DMS53 (cell line): ENCODE data around the gene FOSL2.

ENCODE experiments used
- DNase-seq: peaks from one replicate; lab custom pipeline; 2025; lab: John Stamatoyannopoulos, UW

Gene FOSL2

DNA sequence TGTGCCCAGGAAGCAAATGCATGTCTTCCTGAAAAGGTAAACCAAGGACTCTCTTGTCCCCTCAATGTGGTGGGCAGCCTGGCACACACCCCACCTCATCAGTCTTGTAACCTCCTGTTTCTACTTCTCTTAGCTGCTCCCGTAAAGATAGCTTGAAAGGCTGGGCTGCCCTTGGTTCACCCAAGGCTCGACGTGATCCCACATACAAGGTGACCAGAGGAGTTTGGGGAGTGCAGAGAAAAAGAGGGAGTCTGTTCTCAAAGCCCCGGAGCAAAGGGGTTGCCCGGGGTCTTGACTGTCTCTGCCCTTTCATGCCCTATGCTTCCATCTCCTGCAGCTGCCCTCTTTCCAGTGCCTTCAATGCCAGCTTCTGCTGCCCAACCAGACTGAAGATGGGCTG lies 18.3 kb upstream of the FOSL2 start:
- DNase-seq, result no peak

GRCh38 chr2:28375236-28375635 lies 17.4 kb upstream of the FOSL2 start:
- no peak for DNase-seq

DNA sequence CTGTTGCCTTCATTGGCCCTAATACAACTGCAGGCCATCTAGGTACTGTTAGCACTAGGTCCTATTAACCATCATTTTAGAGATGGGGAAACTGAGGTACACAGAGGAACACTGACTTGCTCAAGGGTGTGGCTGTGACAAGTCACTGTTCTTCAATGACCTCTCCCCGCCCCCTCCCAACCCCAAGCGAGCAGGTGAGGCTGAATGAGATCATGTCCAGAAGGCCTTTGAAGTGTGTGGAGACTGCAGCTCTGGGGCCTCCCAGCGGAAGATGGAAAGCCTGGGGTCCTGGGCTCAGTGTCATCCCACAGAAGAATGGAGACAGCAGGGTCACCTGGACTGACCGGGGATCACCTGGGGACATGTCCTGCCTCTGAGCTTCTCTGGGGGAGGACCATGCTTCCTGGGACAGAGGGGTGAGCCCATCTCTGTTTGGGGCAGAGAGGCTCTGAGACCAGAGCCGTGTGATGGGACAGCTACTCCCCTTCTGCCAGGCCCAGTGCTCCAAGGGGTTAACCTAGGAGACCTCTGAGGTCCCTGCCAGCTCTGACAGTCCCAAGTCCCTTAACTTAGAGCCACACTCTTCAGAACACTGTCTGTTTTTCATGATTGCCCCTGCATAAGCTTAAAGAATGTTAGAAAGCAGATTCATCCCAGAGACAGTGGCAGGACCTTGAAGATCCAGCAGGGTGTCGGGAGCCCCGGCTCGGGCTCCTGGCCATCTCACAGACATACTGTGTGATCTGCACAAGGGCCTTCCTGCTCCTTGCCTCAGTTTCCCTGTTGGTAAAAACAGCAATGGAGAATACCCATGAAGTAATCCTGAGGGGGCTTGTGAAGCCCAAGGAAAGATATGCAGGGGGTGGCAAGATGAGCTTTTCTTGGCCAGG lies 16.7 kb upstream of the FOSL2 start:
- no peak for DNase-seq

DNA sequence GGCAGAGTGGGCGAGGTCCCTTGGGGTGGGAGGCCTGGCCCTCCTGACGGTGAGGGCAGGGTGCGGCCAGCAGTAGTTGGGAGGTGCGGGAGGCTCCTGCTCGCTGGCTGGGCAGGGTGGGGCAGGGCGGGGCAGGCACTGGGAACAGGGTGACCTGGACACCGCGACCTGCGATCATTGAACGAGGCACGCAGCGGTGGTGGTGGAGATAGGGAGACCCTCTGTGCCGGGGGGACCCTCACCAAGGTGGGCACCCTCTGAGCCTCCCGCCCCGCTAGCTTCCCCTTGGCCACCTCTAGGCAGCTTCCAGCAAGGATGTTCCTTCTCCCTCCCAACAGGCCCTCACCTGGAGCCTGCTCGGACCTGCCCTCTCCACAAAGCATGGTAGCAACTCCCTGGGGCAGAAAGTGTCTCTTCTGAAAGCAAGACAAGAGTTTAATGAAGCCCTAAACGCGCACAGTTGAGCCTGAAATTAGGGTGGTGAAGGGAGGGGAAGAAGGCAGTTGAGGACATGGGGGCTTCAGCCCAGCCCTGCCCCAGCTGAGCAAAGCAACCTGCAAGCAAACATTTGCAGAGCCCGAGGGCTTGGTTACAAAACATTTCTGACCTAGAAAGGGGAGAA lies 15.4 kb upstream of the FOSL2 start:
- no peak for DNase-seq

- DNase-seq, result no peak
Measured at GRCh38 chr2:28377984-28378678, 14.5 kb upstream of the FOSL2 start.

DNA sequence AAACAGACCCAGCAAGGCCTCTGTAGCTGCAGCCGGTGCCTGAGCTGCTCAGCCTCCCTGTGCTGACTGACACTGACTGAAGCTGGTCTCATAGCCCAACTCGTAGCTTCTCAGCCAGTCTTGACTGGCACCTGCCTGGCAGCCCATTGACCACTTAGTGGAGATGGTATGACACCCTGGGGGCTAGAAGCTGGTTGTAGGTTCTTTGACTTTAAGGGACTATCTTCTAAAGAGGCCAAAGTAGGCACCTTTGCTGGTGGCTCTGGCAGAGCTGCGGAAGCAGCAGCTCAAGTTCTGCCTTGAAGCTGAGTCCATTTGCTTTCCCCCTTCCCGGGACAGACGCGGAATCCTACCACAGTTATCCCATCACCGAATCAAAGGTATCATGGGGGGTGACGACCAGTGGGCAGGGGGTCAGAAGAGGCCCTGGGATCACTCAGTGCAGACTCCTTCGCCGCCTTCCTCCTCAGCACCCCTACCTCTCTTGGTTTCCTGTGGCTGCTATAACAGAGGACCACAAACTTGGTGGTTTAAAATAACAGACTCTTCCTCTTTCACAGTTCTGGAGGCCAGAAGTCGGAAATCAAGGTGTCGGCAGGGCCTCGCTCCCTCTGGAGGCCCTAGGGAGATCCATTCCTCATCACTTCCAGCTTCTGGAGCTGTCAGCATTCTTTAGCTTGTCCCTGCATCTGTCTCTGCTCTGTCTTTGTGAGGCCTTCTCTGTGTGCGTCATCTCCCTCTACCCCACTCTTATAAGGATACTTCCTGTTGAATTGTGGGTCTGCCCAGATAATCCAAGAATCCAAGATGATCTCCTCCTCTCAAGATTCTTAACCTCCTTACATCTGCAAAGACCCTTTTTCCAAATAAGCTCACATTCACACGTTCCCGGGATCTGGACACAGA lies 13.7 kb upstream of the FOSL2 start:
- no peak for DNase-seq

GRCh38 chr2:28380219-28380618 lies 12.4 kb upstream of the FOSL2 start:
- DNase-seq, result no peak

DNA sequence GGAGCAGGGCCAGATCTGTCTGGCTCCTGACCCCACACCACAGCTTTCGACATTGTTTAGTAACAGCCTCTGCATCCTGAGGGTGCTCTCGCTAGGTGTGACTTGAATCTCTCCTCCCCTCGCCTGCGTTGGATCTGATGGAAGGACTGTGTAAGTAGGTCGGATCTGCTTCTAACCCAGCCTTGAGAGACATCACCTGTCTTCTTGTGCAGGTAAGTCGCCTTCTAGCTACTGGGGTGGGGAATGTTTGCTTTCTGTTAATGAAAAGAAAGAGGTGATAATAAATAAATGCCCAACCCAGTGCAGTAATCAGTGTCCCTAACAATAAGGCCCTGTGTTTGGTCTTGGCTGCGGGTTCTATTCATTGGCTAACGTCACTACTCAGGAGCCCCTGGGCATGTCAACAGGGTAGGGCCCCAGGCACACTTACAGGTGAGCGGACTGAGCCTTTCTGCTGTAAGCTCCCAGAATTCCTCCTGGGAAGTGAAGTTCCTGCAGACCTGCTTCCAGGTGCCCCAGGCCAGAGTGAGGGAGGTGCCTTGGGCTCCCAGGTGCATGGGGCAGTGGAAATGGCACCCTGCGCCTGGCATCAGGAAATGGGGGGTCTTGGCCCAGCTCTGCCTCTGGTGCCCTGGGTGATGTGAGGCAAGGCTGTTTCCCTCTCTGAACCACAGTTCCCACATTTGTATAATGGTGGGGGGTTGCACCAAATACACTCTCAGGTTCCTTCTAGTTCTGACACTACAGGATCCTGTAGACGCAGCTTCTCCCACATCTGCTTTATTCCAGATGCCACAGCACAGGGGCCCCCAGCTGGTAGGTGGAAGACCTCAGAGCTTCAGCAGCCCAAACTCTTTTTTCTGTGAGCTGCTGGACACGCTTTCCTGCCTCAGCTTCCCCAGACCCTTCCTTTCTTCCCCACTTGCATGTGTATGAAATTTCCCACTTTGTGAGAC lies 11.2 kb upstream of the FOSL2 start:
- no peak for DNase-seq

- no peak for DNase-seq
Measured at GRCh38 chr2:28382755-28383154, 9.9 kb upstream of the FOSL2 start.

GRCh38 chr2:28387082-28387960 lies 5.3 kb upstream of the FOSL2 start:
- DNase-seq, result no peak

DNA sequence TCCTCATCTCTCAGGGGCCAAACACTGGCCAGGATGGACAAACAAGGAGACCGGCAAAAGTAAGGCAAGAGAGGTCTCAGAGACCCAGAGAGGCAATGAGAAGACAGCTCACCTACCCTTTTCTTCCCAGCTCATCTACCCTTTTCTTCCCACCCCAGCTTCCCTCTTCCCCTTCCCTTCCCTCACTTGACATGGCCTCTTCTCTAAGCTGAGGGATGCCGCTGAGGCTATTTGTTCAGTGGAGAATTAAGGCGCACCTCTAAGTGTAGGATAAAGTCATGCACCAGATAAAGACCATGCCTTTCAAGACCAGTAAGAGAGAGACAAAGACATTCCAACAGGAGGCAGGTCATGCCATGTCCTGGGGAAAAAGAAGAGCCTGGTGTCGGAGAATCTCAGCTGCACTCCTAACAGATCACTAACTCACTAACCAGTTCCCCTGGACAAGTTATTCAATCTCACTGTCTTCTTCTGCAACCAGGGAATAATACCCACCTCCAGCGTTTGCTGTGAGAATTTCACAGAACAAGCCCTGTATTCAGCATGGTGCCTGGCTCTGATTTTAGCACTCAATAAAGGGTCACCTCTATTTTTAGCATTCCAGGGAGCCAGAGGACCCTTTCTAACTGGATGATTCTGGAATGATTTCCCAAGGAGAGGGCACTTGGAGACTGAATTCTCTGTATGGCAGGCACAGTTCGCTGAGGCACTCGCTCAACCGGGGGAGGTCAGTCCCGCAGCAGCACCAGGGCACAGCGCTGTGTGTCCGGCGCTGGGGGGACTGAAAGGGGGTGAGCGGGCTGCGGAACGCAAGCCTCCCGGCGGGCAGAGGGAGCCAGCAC lies 3.0 kb upstream of the FOSL2 start:
- peak; percentile 44 for DNase-seq

DNA sequence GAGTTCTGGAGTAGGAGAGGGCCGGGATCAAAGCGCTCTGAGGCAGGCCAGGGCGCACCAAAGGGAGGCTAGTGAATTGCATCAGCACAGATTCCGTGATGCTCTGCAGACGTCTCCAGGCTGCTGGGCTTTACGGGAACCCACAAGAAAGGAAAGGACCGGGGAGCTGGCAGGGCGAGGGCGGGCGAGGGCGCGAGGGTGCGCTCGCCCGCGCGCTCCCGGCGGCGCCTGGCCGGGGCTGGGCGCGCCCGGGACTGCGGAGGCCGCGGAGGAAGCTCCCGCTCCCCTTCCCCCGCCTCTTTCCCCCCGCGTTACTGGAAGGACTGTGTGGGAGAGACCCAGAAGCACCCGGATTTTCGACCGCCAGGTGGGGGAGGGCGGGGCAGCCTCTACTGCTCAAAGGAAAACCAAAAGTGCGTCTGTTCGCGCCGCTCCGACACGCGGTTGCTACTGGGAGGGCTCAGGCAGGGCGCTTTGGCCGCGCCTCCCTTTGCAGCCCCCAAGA lies 2.4 kb upstream of the FOSL2 start:
- DNase-seq, result peak; percentile 82

GRCh38 chr2:28390746-28391563 lies 1.7 kb upstream of the FOSL2 start:
- DNase-seq, result peak; percentile 76

- DNase-seq, result peak; percentile 90
Measured at GRCh38 chr2:28391564-28392296, 928 bp upstream of the FOSL2 start.

GRCh38 chr2:28393114-28393836 lies 617 bp downstream of the FOSL2 start:
- peak; percentile 82 for DNase-seq

GRCh38 chr2:28394331-28394877 lies 1.7 kb downstream of the FOSL2 start:
- DNase-seq, result peak; percentile 77
